ENCODE results near the gene REV3L. TPM values are rescaled to one million over a fixed set of nuclear protein-coding genes. Genes with fewer than 3 reads are reported as not detected.

REV3L gene
- total RNA-seq, 1 donor from 2014 or later: 38.0 TPM

DNA sequence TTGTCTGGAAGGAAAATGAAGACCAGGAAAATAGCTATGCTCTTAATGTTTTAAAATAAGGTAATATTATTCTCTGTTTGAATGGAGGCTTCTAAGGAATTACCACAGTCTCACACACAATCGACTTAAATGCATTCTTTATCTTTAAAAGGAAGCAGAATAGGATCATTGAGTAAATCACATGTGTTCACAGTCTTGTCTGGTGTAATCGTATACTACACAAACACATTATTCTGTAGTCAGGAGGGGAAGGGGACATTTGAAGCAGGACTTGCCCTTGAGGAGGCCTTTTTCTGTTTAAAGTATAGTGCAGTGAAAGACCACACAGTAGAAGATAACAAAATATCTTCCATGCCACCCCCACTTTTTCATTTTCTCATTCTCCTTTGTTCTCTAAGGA is 20.6 kb upstream of the REV3L start:
- no peak for TF ChIP-seq CTCF (IDR thresholded peaks at IDR 0.05)
- H3K27me3 Mint-ChIP-seq (ENCODE audit: low read depth): no peaks in the 10 kb centered on the region
- peaks cover 7% of the 10 kb centered on the region for H3K36me3 Mint-ChIP-seq (ENCODE audit: low read depth)
- H3K27ac Mint-ChIP-seq (ENCODE audit: unreplicated experiment): peak overlapping the region; percentile 88
- DNase-seq (ENCODE audit: low spot score): no peak
- peaks cover 37% of the 10 kb centered on the region for H3K4me1 Mint-ChIP-seq (ENCODE audit: low read depth)
- H3K4me3 Mint-ChIP-seq (ENCODE audit: unreplicated experiment): no peak overlapping the region
- peaks cover 7% of the 10 kb centered on the region for H3K9me3 Mint-ChIP-seq (ENCODE audit: low read depth)

- no peak for DNase-seq (ENCODE audit: low spot score)
- Mint-ChIP-seq H3K4me1 (ENCODE audit: low read depth) (peaks cover 37% of the 10 kb centered on the region), H3K4me3 (ENCODE audit: unreplicated experiment) (peak overlapping the region; percentile 39), H3K9me3 (ENCODE audit: low read depth) (peaks cover 7% of the 10 kb centered on the region), H3K27ac (ENCODE audit: unreplicated experiment) (peak overlapping the region; percentile 88), H3K36me3 (ENCODE audit: low read depth) (peaks cover 7% of the 10 kb centered on the region), H3K27me3 (ENCODE audit: low read depth) (no peaks in the 10 kb centered on the region)
- no peak for TF ChIP-seq CTCF (IDR thresholded peaks at IDR 0.05)
Measured at GRCh38 chr6:111503194-111503593, 20.2 kb upstream of the REV3L start.

- Mint-ChIP-seq H3K9me3 (ENCODE audit: low read depth) (peaks cover 7% of the 10 kb centered on the region), H3K4me1 (ENCODE audit: low read depth) (peaks cover 37% of the 10 kb centered on the region), H3K27ac (ENCODE audit: unreplicated experiment) (peak overlapping the region; percentile 14), H3K4me3 (ENCODE audit: unreplicated experiment) (no peak overlapping the region), H3K27me3 (ENCODE audit: low read depth) (no peaks in the 10 kb centered on the region), H3K36me3 (ENCODE audit: low read depth) (peaks cover 9% of the 10 kb centered on the region)
- DNase-seq (ENCODE audit: low spot score): no peak
- no peak for TF ChIP-seq CTCF (IDR thresholded peaks at IDR 0.05)
Measured at GRCh38 chr6:111502154-111502553, 19.1 kb upstream of the REV3L start.

DNA sequence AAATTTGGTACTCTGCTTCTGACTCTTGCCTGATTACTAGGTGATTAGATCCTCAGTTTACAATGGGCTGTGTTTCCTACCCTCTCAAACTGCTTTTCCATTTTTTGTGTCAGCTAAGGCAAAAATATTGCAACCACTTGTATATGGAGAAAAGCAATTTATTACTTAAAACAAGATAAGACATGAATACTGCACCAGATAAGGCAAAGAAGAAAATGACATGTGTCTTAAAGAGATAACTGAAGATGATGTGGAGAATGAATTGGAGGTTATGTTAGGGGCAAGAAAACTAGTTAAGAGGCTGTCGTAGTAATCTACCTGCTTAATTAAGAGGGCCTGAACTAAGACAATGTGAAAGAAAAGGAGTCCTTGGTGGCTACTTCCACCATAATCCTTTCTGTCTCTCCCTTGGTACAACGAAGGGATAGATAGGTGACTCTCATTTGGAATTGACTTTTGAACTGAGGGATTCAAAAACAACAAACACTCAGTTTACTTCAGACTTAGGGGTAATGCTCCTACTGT is 16.3 kb upstream of the REV3L start:
- H3K4me3 Mint-ChIP-seq (ENCODE audit: unreplicated experiment): no peak overlapping the region
- no peak for DNase-seq (ENCODE audit: low spot score)
- no peak overlapping the region for H3K27ac Mint-ChIP-seq (ENCODE audit: unreplicated experiment)
- no peaks in the 10 kb centered on the region for H3K27me3 Mint-ChIP-seq (ENCODE audit: low read depth)
- peaks cover 52% of the 10 kb centered on the region for H3K4me1 Mint-ChIP-seq (ENCODE audit: low read depth)
- peaks cover 2% of the 10 kb centered on the region for H3K36me3 Mint-ChIP-seq (ENCODE audit: low read depth)
- H3K9me3 Mint-ChIP-seq (ENCODE audit: low read depth): no peaks in the 10 kb centered on the region
- TF ChIP-seq CTCF (IDR thresholded peaks at IDR 0.05): no peak

DNA sequence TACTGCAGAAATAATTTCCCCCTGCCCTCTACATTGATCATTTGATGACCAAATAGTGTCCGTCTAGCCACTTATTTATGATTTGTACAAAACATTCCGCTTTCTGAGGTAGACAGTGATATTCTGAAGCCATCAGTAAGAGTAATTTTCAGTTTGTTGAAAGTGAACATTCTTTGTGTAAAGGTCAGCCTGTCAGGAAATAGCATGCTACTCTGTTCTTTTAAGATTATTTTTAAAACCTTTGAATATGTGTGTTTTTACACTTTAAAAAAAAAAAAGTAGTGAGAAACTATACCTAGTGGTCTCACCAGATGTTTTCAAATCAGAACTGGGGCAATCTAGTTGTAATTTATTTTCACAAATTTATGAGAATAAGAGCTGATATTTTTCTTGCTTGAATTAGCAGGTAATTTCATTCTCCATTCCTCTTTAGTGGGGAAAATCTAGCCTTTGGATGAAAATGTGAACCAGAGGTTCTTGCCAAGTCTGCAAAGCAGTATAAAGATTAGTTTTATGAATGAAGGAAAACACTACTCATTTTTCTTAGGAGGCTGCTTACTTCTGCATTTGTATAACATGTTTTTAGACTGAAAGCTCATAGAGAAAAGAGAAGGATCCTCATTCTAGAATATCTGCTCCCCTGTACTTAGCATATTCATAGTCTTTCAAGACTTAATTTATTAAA is 12.1 kb upstream of the REV3L start:
- H3K4me1 Mint-ChIP-seq (ENCODE audit: low read depth): peaks cover 28% of the 10 kb centered on the region
- H3K27ac Mint-ChIP-seq (ENCODE audit: unreplicated experiment): peak overlapping the region; percentile 73
- no peaks in the 10 kb centered on the region for H3K9me3 Mint-ChIP-seq (ENCODE audit: low read depth)
- no peaks in the 10 kb centered on the region for H3K27me3 Mint-ChIP-seq (ENCODE audit: low read depth)
- no peak for TF ChIP-seq CTCF (IDR thresholded peaks at IDR 0.05)
- H3K36me3 Mint-ChIP-seq (ENCODE audit: low read depth): peaks cover 2% of the 10 kb centered on the region
- H3K4me3 Mint-ChIP-seq (ENCODE audit: unreplicated experiment): no peak overlapping the region
- DNase-seq (ENCODE audit: low spot score): no peak

Measured in chondrocyte (in vitro differentiated cells).